ENCODE results near the gene EHD3.

The EHD3 gene

DNA sequence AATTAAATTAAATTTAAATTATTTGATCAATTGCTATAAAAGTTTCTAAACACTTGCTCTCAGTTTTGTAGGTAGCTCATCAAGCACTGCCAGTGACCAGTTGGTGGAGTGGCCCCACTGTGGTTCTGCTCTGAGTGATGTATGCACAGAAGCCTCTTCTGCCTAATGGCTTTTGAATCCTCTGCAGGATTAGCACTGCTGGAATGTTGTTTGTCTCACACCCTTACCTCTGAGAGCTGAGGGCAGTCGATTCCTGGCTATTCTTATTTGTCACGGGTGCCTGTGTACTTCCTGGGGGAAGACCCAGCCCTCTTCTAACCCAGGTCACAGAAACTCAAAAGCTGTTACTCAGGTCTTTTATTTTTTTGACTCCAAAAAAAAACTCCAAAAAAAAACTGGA lies 26.2 kb upstream of the EHD3 start:
- no peak for TF ChIP-seq CTCF (conservative IDR thresholded peaks at IDR 0.05; ENCODE audit: control insufficient read depth, insufficient read depth, low read depth, low read length)
- DNase-seq (ENCODE audit: low read depth), result no peak
- no peak overlapping the region for H3K4me3 ChIP-seq (ENCODE audit: control insufficient read depth, low read depth, low read length)

DNA sequence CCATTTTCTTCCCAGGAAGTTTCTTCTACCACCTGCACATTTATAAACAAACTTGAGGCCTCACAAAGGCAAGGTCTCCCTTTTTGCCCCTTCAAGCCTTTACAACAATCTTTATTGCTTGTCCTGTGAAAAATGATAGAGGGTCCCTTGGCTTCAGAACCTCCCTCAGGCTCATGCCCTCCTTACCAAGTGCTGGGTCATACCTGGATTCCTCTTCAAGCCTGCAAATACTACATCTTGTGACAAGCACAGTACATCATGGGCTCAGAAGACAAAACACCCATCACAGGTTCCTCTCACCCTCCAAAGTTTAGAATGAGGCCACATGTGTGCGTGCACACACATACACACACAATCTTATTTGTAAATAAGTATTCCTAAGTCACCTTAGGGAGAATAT lies 25.7 kb upstream of the EHD3 start:
- no peak overlapping the region for H3K4me3 ChIP-seq (ENCODE audit: control insufficient read depth, low read depth, low read length)
- no peak for TF ChIP-seq CTCF (conservative IDR thresholded peaks at IDR 0.05; ENCODE audit: control insufficient read depth, insufficient read depth, low read depth, low read length)
- DNase-seq (ENCODE audit: low read depth), result no peak

DNA sequence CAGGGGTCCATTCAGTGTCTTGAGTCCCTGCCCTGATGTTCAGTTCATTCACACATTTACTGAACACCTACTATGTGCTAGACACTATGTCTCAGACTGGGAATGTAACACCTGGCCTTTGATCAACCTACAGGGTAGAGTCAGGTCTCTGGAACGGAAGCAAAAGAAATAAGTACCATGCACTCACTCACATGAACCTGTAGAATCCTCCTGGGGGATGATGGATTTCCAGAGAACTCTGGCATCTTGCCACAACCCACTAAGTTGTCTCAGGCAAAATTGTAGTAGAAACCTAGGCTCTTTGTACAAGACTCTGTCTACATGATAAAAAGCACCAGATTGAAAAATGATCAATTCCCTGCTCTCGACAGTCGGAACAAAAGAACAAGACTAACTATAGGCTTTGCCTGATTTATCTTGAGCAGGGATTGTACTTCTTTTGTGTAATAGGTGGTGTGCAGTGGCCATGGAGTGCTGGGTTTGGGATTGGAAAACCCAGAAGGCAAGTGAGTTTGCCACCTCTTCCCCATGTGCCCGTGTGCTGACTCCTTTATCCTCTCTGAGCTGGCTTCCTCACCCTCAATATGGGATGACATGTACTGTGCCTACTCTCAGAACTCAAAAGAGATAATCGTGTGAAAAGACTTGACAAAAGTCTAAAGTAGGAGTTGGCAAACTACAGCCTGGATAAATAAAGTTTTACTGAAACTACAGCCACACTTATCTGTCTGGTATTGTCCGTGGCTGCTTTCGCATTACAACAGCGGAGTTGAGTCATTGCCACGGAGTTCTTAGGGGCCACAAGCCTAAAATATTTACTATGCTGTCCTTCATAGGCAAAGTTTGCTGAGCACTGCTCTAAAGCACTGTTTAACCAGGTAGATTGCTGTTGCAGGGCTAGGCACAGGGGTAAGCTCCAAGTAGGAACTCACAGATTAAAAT lies 21.0 kb upstream of the EHD3 start:
- TF ChIP-seq CTCF (conservative IDR thresholded peaks at IDR 0.05; ENCODE audit: control insufficient read depth, insufficient read depth, low read depth, low read length), result no peak
- H3K4me3 ChIP-seq (ENCODE audit: control insufficient read depth, low read depth, low read length), result no peak overlapping the region
- DNase-seq (ENCODE audit: low read depth), result no peak

DNA sequence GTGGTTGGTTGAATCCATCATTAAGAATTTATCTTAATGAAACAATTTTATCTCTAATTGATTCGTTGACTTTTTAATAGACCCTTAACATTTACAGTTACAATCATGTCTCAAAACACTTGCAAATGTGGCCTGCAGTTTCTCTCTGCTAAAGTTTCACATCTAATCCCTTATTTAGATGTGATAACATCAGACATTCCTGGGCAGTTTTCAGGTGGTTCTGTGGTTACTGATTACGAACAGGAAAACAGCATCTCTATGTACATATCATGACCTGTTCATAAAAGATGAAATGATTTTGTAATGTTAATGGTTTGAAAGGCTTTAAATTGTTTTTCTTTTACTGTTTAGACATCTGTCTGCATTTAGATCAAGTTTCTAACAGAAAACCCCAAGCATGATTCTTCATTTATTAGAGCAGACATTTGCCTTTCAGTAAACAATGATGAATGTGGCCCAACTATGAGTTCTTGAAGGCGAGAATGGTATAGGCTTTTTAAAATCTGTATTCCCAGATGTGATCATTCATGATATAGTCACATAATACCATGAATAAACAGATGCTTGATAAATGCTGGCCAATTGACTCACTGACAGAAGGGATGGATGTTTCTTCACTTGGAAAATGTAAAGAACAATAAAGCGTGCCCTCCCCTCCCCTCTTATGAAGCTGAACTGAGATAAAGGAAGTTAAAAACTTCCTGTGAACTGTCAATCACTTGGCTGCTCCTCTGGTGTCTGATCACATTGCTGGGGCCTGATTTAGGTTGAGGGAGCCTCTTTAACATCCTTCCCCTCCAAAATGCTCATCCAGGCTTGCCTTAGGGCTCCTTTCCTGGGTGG lies 20.1 kb upstream of the EHD3 start:
- no peak for DNase-seq (ENCODE audit: low read depth)
- no peak for TF ChIP-seq CTCF (conservative IDR thresholded peaks at IDR 0.05; ENCODE audit: control insufficient read depth, insufficient read depth, low read depth, low read length)
- H3K4me3 ChIP-seq (ENCODE audit: control insufficient read depth, low read depth, low read length), result no peak overlapping the region

GRCh38 chr2:31214444-31214915 lies 19.5 kb upstream of the EHD3 start:
- no peak overlapping the region for H3K4me3 ChIP-seq (ENCODE audit: control insufficient read depth, low read depth, low read length)
- DNase-seq (ENCODE audit: low read depth), result no peak
- no peak for TF ChIP-seq CTCF (conservative IDR thresholded peaks at IDR 0.05; ENCODE audit: control insufficient read depth, insufficient read depth, low read depth, low read length)

DNA sequence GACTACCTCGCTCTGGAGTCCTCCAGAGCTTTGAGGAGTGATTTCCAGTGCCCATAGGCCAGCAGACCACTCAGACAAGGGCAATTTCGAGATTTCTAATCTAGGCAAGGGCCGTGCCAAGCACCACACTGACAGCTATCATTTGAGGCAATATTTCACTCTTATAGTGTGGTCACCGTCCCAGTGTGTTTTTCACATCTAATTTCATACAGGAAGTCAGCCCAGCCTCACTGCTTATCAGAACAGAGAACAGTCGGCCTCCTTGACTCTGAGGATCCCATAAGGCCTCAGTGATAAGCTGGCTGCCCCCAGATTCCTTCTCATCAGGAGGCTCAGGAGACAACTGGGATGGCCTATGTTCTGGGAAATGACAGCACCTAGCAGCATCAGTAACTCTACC lies 17.2 kb upstream of the EHD3 start:
- DNase-seq (ENCODE audit: low read depth), result no peak

More for the DNA sequence above, 17.2 kb upstream of the EHD3 start:
- no peak overlapping the region for H3K4me3 ChIP-seq (ENCODE audit: control insufficient read depth, low read depth, low read length)
- no peak for TF ChIP-seq CTCF (conservative IDR thresholded peaks at IDR 0.05; ENCODE audit: control insufficient read depth, insufficient read depth, low read depth, low read length)

Measured in fibroblast of mammary gland (primary cell).